Measurements from ENCODE around the gene OR10A5. TPM values are rescaled to one million over a fixed set of nuclear protein-coding genes. Genes with fewer than 3 reads are reported as not detected.
"Not testable (repeated sequence)": the region's sequence is repeated elsewhere in the genome, so short reads cannot be mapped to it uniquely, and the experiment has no call there.

The OR10A5 gene
- total RNA-seq, 4 donors from 2014 or later: not detected

DNA sequence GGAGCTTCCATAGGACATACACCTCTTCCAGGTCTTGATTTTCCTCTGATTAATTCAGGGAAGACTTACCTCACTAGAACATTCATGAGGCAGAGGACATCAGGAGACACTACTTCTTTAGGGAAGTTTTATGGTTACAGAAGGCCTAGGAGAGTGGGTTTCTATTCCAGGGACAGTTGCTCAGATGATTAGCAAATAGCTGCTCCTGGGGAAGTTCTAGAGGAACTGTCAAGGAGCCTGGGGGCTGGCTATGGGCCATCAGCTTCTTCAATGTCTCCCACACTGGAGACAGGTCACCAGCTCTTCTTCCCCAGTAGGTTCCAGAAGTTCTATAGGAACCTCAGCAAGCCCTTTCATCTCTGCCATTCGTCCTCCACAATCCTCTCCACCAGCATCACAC, 11.5 kb upstream of the OR10A5 start:
- Histone ChIP-seq H3K36me3 (no peaks in the 10 kb centered on the region), H3K27me3 (no peaks in the 10 kb centered on the region), H3K9me3 (no peaks in the 10 kb centered on the region), H3K4me3 (no peak overlapping the region), H3K4me1 (no peaks in the 10 kb centered on the region), H3K27ac (no peak overlapping the region)
- TF ChIP-seq, protein P1, sequence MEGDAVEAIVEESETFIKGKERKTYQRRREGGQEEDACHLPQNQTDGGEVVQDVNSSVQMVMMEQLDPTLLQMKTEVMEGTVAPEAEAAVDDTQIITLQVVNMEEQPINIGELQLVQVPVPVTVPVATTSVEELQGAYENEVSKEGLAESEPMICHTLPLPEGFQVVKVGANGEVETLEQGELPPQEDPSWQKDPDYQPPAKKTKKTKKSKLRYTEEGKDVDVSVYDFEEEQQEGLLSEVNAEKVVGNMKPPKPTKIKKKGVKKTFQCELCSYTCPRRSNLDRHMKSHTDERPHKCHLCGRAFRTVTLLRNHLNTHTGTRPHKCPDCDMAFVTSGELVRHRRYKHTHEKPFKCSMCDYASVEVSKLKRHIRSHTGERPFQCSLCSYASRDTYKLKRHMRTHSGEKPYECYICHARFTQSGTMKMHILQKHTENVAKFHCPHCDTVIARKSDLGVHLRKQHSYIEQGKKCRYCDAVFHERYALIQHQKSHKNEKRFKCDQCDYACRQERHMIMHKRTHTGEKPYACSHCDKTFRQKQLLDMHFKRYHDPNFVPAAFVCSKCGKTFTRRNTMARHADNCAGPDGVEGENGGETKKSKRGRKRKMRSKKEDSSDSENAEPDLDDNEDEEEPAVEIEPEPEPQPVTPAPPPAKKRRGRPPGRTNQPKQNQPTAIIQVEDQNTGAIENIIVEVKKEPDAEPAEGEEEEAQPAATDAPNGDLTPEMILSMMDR (IDR thresholded peaks at IDR 0.05): no peak
- no peak for TF ChIP-seq EP300 (IDR thresholded peaks at IDR 0.05)
- no peak for TF ChIP-seq POLR2A (IDR thresholded peaks at IDR 0.05)
- no peak for TF ChIP-seq POLR2AphosphoS5 (IDR thresholded peaks at IDR 0.05)
- no peak for DNase-seq (ENCODE audit: low spot score in 2 of 2)
- 68% methylated on average over 1 of the region's 1 CpG for WGBS

DNA sequence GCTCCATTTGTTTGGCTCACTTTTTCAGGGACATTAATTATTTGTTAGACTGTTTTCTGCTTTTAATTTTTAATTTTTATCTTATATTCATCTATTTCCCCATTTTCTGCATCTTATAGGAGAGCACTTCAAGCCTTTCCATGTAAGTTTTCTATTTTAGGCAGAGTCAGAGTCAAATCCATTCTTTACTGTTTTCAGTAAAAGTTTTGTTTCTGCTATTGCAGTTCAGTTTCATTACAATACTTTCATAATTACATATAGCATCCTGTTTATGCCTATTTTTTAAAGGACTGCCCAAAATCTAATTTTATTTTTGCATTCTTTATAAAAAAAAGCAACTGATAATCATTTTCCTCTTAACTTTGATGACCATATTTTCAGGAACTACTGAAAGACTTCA, 3.8 kb upstream of the OR10A5 start:
- Histone ChIP-seq H3K9me3 (no peaks in the 10 kb centered on the region), H3K4me1 (no peaks in the 10 kb centered on the region), H3K4me3 (no peak overlapping the region), H3K27me3 (no peaks in the 10 kb centered on the region), H3K27ac (no peak overlapping the region), H3K36me3 (no peaks in the 10 kb centered on the region)
- TF ChIP-seq EP300 (IDR thresholded peaks at IDR 0.05) (no peak), POLR2A (IDR thresholded peaks at IDR 0.05) (no peak), POLR2AphosphoS5 (IDR thresholded peaks at IDR 0.05) (no peak)
- TF ChIP-seq, protein P1 (IDR thresholded peaks at IDR 0.05): no peak
- no peak for DNase-seq (ENCODE audit: low spot score in 2 of 2)

DNA sequence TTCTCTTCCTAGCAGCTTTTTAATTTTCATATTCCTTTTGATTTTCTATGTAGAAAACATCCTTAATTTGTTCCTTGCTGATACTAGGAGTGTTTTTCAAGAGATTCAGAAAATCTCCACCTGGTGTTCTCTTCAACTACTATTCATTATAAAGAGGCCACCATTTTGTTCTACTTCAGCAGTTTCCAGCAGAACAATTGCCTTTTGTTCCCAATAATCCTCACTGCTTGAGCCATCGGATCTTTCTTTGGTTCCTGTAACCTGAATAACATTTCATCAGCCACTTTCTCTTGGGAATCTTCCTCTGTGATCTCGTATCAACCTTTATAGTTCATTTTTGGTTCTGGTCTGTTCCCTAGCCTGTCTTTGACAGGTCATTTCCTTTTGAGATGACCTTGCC, 1.8 kb upstream of the OR10A5 start:
- no peak overlapping the region for H3K4me3 ChIP-seq
- no peak for DNase-seq (ENCODE audit: low spot score in 2 of 2)
- H3K36me3 ChIP-seq: no peaks in the 10 kb centered on the region
- no peaks in the 10 kb centered on the region for H3K9me3 ChIP-seq
- WGBS: 68% methylated on average over 2 of the region's 2 CpGs
- no peaks in the 10 kb centered on the region for H3K27me3 ChIP-seq
- no peak overlapping the region for H3K27ac ChIP-seq
- TF ChIP-seq POLR2AphosphoS5 (IDR thresholded peaks at IDR 0.05): no peak
- no peak for TF ChIP-seq POLR2A (IDR thresholded peaks at IDR 0.05)
- TF ChIP-seq, protein P1 (IDR thresholded peaks at IDR 0.05): no peak
- TF ChIP-seq EP300 (IDR thresholded peaks at IDR 0.05): no peak
- H3K4me1 ChIP-seq: no peaks in the 10 kb centered on the region

DNA sequence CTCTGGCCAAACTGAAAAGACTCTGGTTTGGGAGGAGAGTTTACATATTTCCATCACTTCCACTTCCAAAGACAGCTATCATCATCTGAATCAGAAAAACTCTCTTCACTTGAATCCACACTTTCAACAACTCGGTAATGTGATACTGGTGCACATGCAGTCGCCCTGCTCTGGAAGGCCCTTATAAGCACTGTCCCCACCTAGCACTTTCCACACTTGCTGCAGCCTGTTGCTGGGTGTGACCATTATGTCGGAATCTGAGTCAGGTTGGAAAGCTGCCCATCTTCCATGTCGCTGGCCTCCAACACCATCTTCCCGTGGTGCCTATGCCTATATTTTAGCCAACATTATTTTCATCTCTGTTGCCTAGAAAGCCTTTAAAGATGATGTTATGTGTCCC, 1.1 kb upstream of the OR10A5 start:
- H3K27me3 ChIP-seq: no peaks in the 10 kb centered on the region
- 87% methylated on average over 5 of the region's 5 CpGs for WGBS
- H3K36me3 ChIP-seq: no peaks in the 10 kb centered on the region
- DNase-seq (ENCODE audit: low spot score in 2 of 2): no peak
- no peak overlapping the region for H3K27ac ChIP-seq
- no peaks in the 10 kb centered on the region for H3K4me1 ChIP-seq
- TF ChIP-seq EP300 (IDR thresholded peaks at IDR 0.05) (no peak), POLR2A (IDR thresholded peaks at IDR 0.05) (no peak), POLR2AphosphoS5 (IDR thresholded peaks at IDR 0.05) (no peak)
- TF ChIP-seq, protein P1 (IDR thresholded peaks at IDR 0.05): no peak
- H3K9me3 ChIP-seq: no peaks in the 10 kb centered on the region
- no peak overlapping the region for H3K4me3 ChIP-seq

DNA sequence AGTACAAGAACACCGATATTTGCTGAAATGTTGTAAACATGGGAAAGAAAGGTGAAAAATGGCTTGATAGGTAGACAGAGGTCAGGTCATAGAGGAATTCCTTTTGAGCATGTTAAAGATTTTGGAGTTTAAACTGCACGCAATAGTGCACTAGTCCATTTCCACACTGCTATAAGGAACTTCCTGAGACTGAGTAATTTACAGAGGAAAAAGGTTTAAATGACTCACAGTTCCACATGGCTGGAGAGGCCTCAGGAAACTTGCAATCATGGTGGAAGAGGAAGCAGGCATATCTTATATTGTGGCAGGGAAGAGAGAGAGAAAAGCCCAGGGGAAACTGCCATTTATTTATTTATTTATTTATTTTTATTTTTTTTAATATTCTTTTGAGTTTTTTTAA, 5.0 kb downstream of the OR10A5 start:
- 88% methylated on average over 2 of the region's 2 CpGs for WGBS
- Histone ChIP-seq H3K9me3 (peaks cover 5% of the 10 kb centered on the region), H3K4me3 (no peak overlapping the region), H3K36me3 (no peaks in the 10 kb centered on the region), H3K4me1 (no peaks in the 10 kb centered on the region), H3K27ac (no peak overlapping the region), H3K27me3 (no peaks in the 10 kb centered on the region)
- no peak for DNase-seq (ENCODE audit: low spot score in 2 of 2)
- TF ChIP-seq EP300 (IDR thresholded peaks at IDR 0.05) (no peak), POLR2A (IDR thresholded peaks at IDR 0.05) (no peak)
- TF ChIP-seq, protein P1 (IDR thresholded peaks at IDR 0.05): no peak

DNA sequence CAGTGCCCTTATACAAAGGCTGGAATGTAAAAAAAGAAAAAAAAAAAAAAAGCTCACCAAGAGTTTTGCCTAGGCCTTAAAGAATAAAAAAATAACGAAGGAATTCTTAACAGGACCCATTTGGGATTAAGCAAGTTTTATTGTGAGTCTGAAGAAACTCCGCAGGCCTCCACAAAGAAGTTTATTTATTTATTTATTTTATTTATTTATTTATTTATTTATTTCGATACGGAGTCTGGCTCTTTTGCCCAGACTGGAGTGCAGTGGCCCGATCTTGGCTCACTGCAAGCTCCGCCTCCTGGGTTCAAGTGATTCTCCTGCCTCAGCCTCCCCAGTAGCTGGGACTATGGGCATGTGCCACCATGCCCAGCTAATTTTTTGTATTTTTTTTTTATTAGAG, 9.3 kb downstream of the OR10A5 start:
- not testable (repeated sequence) for H3K4me1 ChIP-seq, H3K27ac ChIP-seq
- WGBS: 90% methylated on average over 6 of the region's 6 CpGs

More for the DNA sequence above, 9.3 kb downstream of the OR10A5 start:
- DNase-seq (ENCODE audit: low spot score in 2 of 2); H3K27me3 ChIP-seq; H3K9me3 ChIP-seq; H3K4me3 ChIP-seq; H3K36me3 ChIP-seq: not testable (repeated sequence)
